HG02943 (cell line): ENCODE data around the gene PLXNA4.

Experiments
- ATAC-seq: cut with Tn5 transposase; IDR thresholded peaks from one replicate; pipeline ENCODE4 v1.9.1; 2021; ENCODE audit warnings: mild to moderate bottlenecking, low read depth, moderate library complexity; ENCODE audit not compliant: unreplicated experiment

Gene PLXNA4

GRCh38 chr7:132511387-132511786 is 64.9 kb downstream of the PLXNA4 start:
- no peak for ATAC-seq

GRCh38 chr7:132509643-132510042 is 66.6 kb downstream of the PLXNA4 start:
- ATAC-seq = no peak

GRCh38 chr7:132508724-132509353 is 67.4 kb downstream of the PLXNA4 start:
- ATAC-seq = no peak

- no peak for ATAC-seq
Observed at GRCh38 chr7:132504852-132505251, 71.4 kb downstream of the PLXNA4 start.

DNA sequence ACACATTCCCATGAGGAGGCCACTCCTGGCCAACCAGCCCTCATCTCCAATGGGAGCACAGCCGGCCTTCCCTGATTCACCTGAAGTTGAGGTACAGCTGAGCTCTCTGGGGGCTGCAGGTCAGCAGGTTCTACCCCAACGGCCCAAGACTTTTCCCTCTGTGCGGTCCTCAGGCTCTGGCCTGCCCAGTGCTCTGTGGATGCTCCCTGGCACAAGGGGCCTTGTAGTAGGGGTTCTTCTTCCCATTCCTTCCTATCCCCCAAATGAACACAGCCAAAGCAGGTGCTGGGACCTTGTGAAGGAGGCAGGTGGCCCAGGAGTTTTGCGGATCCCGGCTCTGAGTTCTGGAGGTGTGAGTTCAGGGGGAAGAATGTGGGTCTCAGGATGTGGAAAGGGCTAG is 72.2 kb downstream of the PLXNA4 start:
- ATAC-seq = no peak

GRCh38 chr7:132503415-132503814 is 72.9 kb downstream of the PLXNA4 start:
- no peak for ATAC-seq

- no peak for ATAC-seq
Observed at GRCh38 chr7:132501956-132502355, 74.3 kb downstream of the PLXNA4 start.

- no peak for ATAC-seq
Observed at GRCh38 chr7:132500727-132501440, 75.4 kb downstream of the PLXNA4 start.

DNA sequence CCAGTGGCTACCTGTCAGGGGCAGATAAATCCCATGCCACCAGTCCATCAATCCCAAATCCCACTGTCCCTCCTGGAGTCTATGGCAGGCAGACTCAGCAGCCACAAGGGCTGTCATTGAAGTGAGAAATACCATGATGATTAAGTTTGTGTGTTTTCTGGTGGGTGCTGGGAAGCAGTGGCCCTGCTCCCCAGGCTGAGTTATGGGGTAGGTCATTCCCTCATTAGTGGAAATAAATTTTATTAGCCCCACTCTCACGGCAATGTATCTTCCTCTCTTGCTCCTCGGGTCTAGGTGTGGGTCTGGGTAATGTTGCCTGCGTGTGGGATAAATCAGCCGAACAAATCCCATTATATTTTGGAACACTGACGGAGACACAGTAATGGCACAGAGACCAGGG is 76.8 kb downstream of the PLXNA4 start:
- ATAC-seq = no peak

DNA sequence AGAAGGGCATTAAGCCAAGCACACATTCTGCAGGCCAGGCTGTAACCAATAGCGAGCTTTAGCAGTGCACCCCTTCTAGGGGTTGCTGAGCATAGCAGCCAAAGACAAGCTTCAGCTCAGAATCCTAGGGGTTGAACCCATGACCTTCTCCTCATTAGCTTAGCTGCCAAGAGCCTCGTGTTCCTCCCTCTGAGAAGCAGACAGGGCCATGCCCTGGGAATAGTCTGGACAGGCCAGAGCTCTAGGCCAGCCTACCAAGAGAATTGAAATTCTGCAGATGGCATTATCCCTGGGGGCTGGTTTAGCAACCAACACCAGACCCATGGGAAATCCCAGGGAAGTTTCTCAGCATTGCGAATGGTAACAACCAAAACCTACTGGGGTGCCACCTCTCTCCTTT is 77.2 kb downstream of the PLXNA4 start:
- ATAC-seq = no peak

- ATAC-seq = no peak
Observed at GRCh38 chr7:132498319-132498718, 78.0 kb downstream of the PLXNA4 start.

- ATAC-seq = no peak
Observed at GRCh38 chr7:132497098-132497497, 79.2 kb downstream of the PLXNA4 start.

DNA sequence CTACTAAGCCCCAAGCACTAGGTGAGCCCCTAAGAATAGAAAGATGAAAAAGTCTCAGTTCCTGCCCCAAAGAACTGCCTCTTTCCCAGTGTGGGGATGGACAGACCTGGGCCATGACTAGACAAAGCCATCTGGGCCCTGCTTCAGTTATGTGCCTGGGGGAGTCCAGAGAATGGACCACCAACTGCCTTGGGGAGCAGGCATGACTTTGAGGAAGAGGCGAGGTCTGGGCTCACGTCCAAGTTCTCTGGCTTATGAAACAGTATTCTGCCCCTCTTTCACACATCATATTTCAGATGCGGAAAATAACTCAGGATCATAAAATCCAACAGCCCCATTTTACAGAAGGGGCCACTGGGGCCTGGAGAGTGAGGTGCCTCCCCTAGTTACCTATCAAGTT is 80.3 kb downstream of the PLXNA4 start:
- ATAC-seq = no peak

GRCh38 chr7:132494474-132494873 is 81.8 kb downstream of the PLXNA4 start:
- ATAC-seq = no peak

DNA sequence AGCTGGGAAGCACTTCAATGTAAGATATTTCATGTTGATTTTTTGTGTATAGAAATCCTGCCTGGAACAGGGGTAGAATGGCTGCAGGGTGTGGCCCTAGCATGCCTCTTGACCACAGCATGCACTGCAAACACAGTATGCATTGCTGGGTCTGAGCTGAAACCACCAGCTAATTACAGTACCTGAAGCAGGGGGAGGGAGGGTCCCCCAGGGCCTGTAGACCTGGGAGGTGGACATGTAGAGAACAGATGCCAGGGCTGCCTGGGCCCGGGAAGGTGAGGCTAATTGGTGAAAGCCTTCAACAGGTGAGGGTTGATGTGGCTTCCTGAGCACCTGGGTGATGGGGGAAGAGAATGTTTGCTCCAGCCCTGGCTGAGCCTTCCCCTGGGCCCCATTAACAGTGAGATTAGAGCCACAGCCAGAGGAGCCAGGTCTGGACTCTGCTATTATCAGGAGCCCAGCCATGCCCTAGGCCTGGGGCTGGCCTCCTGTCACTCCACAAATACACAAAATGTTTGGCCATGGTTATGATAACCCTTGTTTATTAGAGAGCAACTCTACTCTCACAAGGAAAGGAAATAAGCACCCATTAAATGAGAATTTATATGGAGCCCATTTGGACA is 83.3 kb downstream of the PLXNA4 start:
- no peak for ATAC-seq

DNA sequence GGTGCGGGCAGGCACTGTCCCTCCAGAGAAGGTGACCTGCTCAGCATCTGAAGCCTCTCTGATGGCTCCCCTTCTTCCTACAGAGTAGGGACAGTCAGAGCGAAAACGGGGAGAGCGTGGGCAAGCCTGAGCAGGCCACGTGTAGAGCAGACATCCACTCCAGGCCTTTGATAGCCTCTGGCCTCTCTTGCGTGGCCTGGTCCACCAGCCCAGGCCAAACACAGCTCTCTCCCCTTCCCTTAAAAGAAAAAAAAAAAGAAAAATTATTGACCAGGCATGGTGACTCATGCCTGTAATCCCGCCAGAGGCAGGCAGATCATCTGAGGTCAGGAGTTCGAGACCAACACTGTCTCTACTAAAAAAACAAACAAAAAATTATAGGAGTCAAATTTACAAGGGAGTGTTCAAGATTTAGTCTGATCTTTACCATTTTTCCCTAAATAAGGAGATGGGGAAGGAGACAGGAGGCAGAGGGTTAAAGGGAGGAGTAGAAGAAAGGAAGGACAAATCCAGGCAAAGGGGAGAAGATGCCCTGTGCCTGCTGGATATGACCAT is 84.8 kb downstream of the PLXNA4 start:
- no peak for ATAC-seq

- ATAC-seq = no peak
Observed at GRCh38 chr7:132490474-132490873, 85.8 kb downstream of the PLXNA4 start.

DNA sequence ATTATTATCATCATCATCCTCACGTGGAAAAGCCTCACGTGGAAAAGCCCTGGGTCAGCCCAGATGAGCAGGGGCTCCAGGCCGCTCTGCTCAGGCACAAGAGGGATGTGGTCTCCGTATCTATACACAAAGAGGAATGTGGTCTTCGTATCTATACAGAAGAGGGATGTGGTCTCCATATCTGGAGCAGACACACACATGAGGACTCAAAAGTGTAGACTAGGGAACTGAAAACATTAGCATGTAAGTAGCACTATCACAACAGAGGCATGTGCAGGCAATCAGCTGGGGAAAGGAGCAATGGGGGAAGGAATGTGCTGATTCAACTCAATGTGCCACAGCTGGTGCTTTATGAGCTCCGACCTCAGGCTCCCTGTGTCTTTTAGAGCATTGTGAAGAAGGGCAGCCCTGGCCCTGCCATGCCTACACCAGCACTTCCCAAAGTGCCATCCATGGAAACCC is 86.5 kb downstream of the PLXNA4 start:
- no peak for ATAC-seq

GRCh38 chr7:132488634-132489302 is 87.5 kb downstream of the PLXNA4 start:
- no peak for ATAC-seq

DNA sequence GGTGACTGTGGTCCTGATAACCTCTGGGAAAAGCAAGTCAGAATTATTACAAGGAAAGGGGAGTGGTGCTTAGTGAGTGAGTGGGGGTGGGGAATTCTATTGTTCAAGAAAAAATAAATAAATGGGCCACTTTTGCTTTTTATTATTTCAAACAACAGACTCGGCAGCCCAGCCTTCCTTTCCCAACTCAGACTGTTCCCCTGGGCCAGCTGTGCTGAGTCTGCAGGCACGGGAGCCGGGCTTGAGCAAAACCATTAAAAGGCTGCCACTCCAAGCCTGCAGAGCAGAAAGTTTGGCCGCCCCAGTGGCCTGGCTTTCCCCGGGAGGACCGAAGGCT is 90.0 kb downstream of the PLXNA4 start:
- no peak for ATAC-seq

- ATAC-seq = no peak
Observed at GRCh38 chr7:132485600-132486273, 90.5 kb downstream of the PLXNA4 start.
